Activated CD4-positive, alpha-beta T cell treated with anti-CD3 and anti-CD28 coated beads, Interleukin-2, amount 50 U/mL, for 48 hours (primary cell): Measurements from ENCODE around the gene CCDC142.
"Not testable (repeated sequence)": the region's sequence is repeated elsewhere in the genome, so short reads cannot be mapped to it uniquely, and the experiment has no call there.

ENCODE experiments used
- DNase-seq, 2 experiments: peaks; one replicate each; pipeline ENCODE4 v3.0.0-alpha.2; 2020

Gene CCDC142

GRCh38 chr2:74499267-74499939, 16.6 kb upstream of the CCDC142 start, which contains the start of gene LBX2:
TSS of gene LBX2 (minus strand) at chr2:74499603. CDS start at chr2:74499537, 66 bp downstream.
- peak; percentile 52 to 61 for DNase-seq

GRCh38 chr2:74498500-74499266, 15.9 kb upstream of the CCDC142 start:
- DNase-seq, result peak; percentile 43 to 51

- DNase-seq, result peak; percentile 30 to 53
Measured at GRCh38 chr2:74497777-74498499, 15.1 kb upstream of the CCDC142 start.

- no peak for DNase-seq
Measured at GRCh38 chr2:74496997-74497776, 14.4 kb upstream of the CCDC142 start.

GRCh38 chr2:74495440-74495839, 12.6 kb upstream of the CCDC142 start:
- DNase-seq, result no peak

GRCh38 chr2:74493546-74493945, 10.7 kb upstream of the CCDC142 start:
- DNase-seq, result no peak

- no peak for DNase-seq
Measured at GRCh38 chr2:74491648-74492544, 9.1 kb upstream of the CCDC142 start.

GRCh38 chr2:74489906-74490305, 7.1 kb upstream of the CCDC142 start:
- DNase-seq, result no peak

- DNase-seq, result no peak
Measured at GRCh38 chr2:74488643-74489481, 6.1 kb upstream of the CCDC142 start.

- DNase-seq, result no peak
Measured at GRCh38 chr2:74486141-74486540, 3.3 kb upstream of the CCDC142 start.

- DNase-seq, result not testable (repeated sequence)
Measured at GRCh38 chr2:74483675-74484164, 922 bp upstream of the CCDC142 start.

GRCh38 chr2:74481961-74482800, 617 bp downstream of the CCDC142 start:
- peak; percentile 52 to 67 for DNase-seq

GRCh38 chr2:74481431-74481830, 1.4 kb downstream of the CCDC142 start:
- DNase-seq, result no peak

- no peak for DNase-seq
Measured at GRCh38 chr2:74474899-74475298, 7.9 kb downstream of the CCDC142 start.

- no peak for DNase-seq
Measured at GRCh38 chr2:74474481-74474880, 8.3 kb downstream of the CCDC142 start.

GRCh38 chr2:74472945-74473258, 9.9 kb downstream of the CCDC142 start:
- no peak for DNase-seq

- peak; percentile 97 for DNase-seq
Measured at GRCh38 chr2:74472086-74472944, 10.5 kb downstream of the CCDC142 start, which contains the start of gene MRPL53. TSS of gene MRPL53 (minus strand) at chr2:74472680. CDS start at chr2:74472660, 20 bp downstream.

- no peak for DNase-seq
Measured at GRCh38 chr2:74471332-74472065, 11.3 kb downstream of the CCDC142 start.
